Transverse colon (tissue), 4 donors: Measurements from ENCODE around the gene H2BK1. TPM values are rescaled to one million over a fixed set of nuclear protein-coding genes. Genes with fewer than 3 reads are reported as not detected.

Experiments used
- DNase-seq: peaks from one replicate; pipeline ENCODE4 v3.0.0-alpha.2; 2019
- H3K27ac ChIP-seq, 4 donors: fragments of 200-600 bp; sonication (generic); 2 replicates each; pipeline ENCODE4 v1.5.1; 2016 to 2018; ENCODE audit warnings: inconsistent platforms in 4 of 4
- H3K27me3 ChIP-seq: fragments of 200-600 bp; sonication (generic); 2 replicates; pipeline ENCODE4 v1.5.1; 2017; ENCODE audit warnings: inconsistent platforms
- H3K36me3 ChIP-seq, 4 donors: fragments of 200-600 bp; sonication (generic); 2 replicates each; pipeline ENCODE4 v1.5.1; 2017 to 2019; ENCODE audit warnings: inconsistent platforms in 4 of 4
- H3K4me1 ChIP-seq, 4 donors: fragments of 200-600 bp; sonication (generic); 2 replicates each; pipeline ENCODE4 v1.5.1; 2017 to 2020; ENCODE audit warnings: inconsistent platforms in 4 of 4
- H3K4me3 ChIP-seq, 4 donors: fragments of 200-600 bp; sonication (generic); 1 replicate in 1 of 4; 2 replicates in 3 of 4; pipeline versions ENCODE4 v1.5.1 to v1.6.1; 2017 to 2019; ENCODE audit warnings: inconsistent platforms in 4 of 4
- H3K9me3 ChIP-seq, 2 donors: fragments of 200-600 bp; sonication (generic); 2 replicates each; pipeline ENCODE4 v1.5.1; 2017 to 2019; ENCODE audit warnings: inconsistent platforms in 2 of 2
- CTCF ChIP-seq, 5 experiments: fragments of 200-600 bp in 3 of 5; fragments of 450-650 bp in 2 of 5; sonication (generic) in 3 of 5; IDR thresholded peaks; 1 replicate in 2 of 5; 2 replicates in 3 of 5; pipeline ENCODE4 v1.5.1; 2016 to 2017; ENCODE audit warnings: antibody characterized with exemption in 5 of 5, inconsistent platforms in 3 of 5, mild to moderate bottlenecking in 2 of 5, moderate library complexity in 1 of 5
- EP300 ChIP-seq: sonication (generic); formaldehyde crosslinking; IDR thresholded peaks from one replicate; pipeline ENCODE4 v1.6.1; 2017; ENCODE audit warnings: antibody characterized with exemption, low read depth
- POLR2A ChIP-seq: fragments of 450-650 bp; IDR thresholded peaks from one replicate; pipeline ENCODE4 v1.6.1; 2016; ENCODE audit warnings: antibody characterized with exemption, mild to moderate bottlenecking, moderate library complexity
- POLR2AphosphoS5 ChIP-seq, 3 donors: sonication (generic); formaldehyde crosslinking; IDR thresholded peaks; one replicate each; pipeline ENCODE4 v1.6.1; 2016; ENCODE audit warnings: antibody characterized with exemption in 3 of 3
- WGBS, 2 donors: methylation state at CpG; one replicate each; pipeline ENCODE4 v1.1.5; 2018; ENCODE audit warnings: low coverage in 1 of 2; 5-methylcytosine and 5-hydroxymethylcytosine counted together
- in situ Hi-C, 4 donors: fragments of 200-750 bp; cut with MboI; loops; one replicate each; pipeline versions ENCODE4 v1.15.0 to v1.15.1; 2017; ENCODE audit warnings: low sequenced_read_pairs in 3 of 4, low pct_ligation_motif_present in 1 of 4, low pct_unique_long_range_greater_than_20kb in 1 of 4
- intact Hi-C: fragments of 100-400 bp; cut with DNase I; formaldehyde crosslinking; loops from one replicate; pipeline ENCODE4 v1.15.1; 2023; ENCODE audit warnings: low total_unique reads
- total RNA-seq, 4 donors: library from RNA; depleted of rRNA; stranded (reverse); fragments of >200 nt; gene quantifications; one replicate each; pipeline ENCODE4 v1.1.0, GENCODE V29; 2016

H2BK1 gene
- total RNA-seq, 4 donors from 2014 or later, result not detected

- 21 to 85% methylated on average over 2 to 42 of the region's 42 CpGs for WGBS, 2 donors
- intact Hi-C loops, result loop anchor here (5.0 kb wide), 1 partner anchor 130 kb away; no protein-coding TSS in a partner anchor
- in situ Hi-C loops, result loop anchor here in 2 of 4 donors (5.0 to 10.0 kb wide), 2 partner anchors 45 to 48 kb away; no protein-coding TSS in a partner anchor
Observed at GRCh38 chr7:151172273-151173141, 37.8 kb downstream of the H2BK1 start.

GRCh38 chr7:151168787-151169162, 41.5 kb downstream of the H2BK1 start:
- Histone ChIP-seq H3K36me3 (no peaks in the 10 kb centered on the region), H3K9me3 (no peaks in the 10 kb centered on the region), H3K27ac (no peak overlapping the region), H3K4me3 (no peak overlapping the region), H3K4me1 (peaks cover 13 to 18% (median 18%) of the 10 kb centered on the region in 4 donors), H3K27me3 (peaks cover 93% of the 10 kb centered on the region)
- intact Hi-C loops (loop anchor here (5.0 kb wide), 1 partner anchor 46 kb away; no protein-coding TSS in a partner anchor), in situ Hi-C loops (no loop called here)
- 42 to 47% methylated on average over 3 to 10 of the region's 10 CpGs for WGBS, 2 donors
- DNase-seq, result no peak
- no peak for TF ChIP-seq EP300
- no peak for TF ChIP-seq POLR2AphosphoS5 (IDR thresholded peaks at IDR 0.05)
- TF ChIP-seq POLR2A, result no peak
- TF ChIP-seq CTCF (IDR thresholded peaks at IDR 0.05), result no peak

More at GRCh38 chr7:151172273-151173141, 37.8 kb downstream of the H2BK1 start:
- peak; percentile 78 for DNase-seq
- H3K27me3 ChIP-seq, result peaks cover 88% of the 10 kb centered on the region
- no peak for TF ChIP-seq EP300
- peak; percentile 100 for TF ChIP-seq CTCF (IDR thresholded peaks at IDR 0.05)
- TF ChIP-seq POLR2AphosphoS5 (IDR thresholded peaks at IDR 0.05), result no peak
- no peak for TF ChIP-seq POLR2A
- H3K4me1 ChIP-seq, result peaks cover 6 to 10% (median 9%) of the 10 kb centered on the region in 4 donors
- H3K4me3 ChIP-seq, result no peak overlapping the region
- no peaks in the 10 kb centered on the region for H3K9me3 ChIP-seq
- no peak overlapping the region for H3K27ac ChIP-seq
- no peaks in the 10 kb centered on the region for H3K36me3 ChIP-seq

GRCh38 chr7:151168003-151168786, 42.1 kb downstream of the H2BK1 start:
- DNase-seq, result peak; percentile 46
- in situ Hi-C loops, result no loop called here

More at GRCh38 chr7:151168003-151168786, 42.1 kb downstream of the H2BK1 start:
- 4 to 5% methylated on average over 4 to 16 of the region's 52 CpGs for WGBS, 2 donors
- Histone ChIP-seq H3K27ac (no peak overlapping the region), H3K9me3 (no peaks in the 10 kb centered on the region), H3K4me1 (peaks cover 13 to 18% (median 18%) of the 10 kb centered on the region in 4 donors), H3K36me3 (no peaks in the 10 kb centered on the region), H3K27me3 (peaks cover 93% of the 10 kb centered on the region), H3K4me3 (peak overlapping the region; percentile 17 to 52 (median 30))
- intact Hi-C loops, result loop anchor here (5.0 kb wide), 1 partner anchor 46 kb away; no protein-coding TSS in a partner anchor
- no peak for TF ChIP-seq EP300
- TF ChIP-seq POLR2A, result no peak
- TF ChIP-seq POLR2AphosphoS5 (IDR thresholded peaks at IDR 0.05), result no peak
- TF ChIP-seq CTCF (IDR thresholded peaks at IDR 0.05), result peak; percentile 26 to 64 (median 54)
